Fibroblast of pulmonary artery (primary cell): Measurements from ENCODE around the gene ADK.
A peak's percentile ranks its signal among the peaks of the same experiment; 100 is the strongest.

ENCODE experiments used
- DNase-seq: peaks from one replicate; pipeline ENCODE4 v3.0.0-alpha.2; 2010; ENCODE audit warnings: low read depth
- H3K4me3 ChIP-seq: replicated peaks from 2 replicates; pipeline ENCODE4 v1.5.1; 2011; ENCODE audit warnings: low read depth, mild to moderate bottlenecking, control low read depth, low read length, moderate library complexity
- TF ChIP-seq, protein P1 (sequence below): IDR thresholded peaks from 2 replicates; pipeline ENCODE4 v1.5.1; 2011; ENCODE audit warnings: mild to moderate bottlenecking, control low read depth, low read length, inconsistent platforms; ENCODE audit errors: missing control alignments

Gene ADK

DNA sequence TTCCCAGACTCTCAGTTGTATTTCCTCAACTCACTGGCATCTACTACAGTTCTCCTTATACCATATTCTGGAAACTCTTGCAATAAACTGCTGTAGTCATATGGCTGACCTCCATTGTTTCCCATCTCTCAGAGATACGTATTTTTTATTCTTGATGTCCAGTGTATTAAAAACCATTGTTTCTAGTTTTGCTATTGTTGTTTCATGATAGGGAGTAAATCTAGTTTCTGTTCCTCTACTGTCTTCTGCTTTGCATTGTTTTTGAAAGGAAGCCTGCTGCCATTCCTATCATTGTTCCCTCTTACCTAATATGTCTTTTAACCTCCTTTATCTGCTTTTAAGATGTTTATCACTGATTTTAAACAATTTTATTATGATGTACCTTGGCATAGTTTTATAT, 255.0 kb downstream of the ADK start:
- no peak overlapping the region for H3K4me3 ChIP-seq
- TF ChIP-seq, protein P1, sequence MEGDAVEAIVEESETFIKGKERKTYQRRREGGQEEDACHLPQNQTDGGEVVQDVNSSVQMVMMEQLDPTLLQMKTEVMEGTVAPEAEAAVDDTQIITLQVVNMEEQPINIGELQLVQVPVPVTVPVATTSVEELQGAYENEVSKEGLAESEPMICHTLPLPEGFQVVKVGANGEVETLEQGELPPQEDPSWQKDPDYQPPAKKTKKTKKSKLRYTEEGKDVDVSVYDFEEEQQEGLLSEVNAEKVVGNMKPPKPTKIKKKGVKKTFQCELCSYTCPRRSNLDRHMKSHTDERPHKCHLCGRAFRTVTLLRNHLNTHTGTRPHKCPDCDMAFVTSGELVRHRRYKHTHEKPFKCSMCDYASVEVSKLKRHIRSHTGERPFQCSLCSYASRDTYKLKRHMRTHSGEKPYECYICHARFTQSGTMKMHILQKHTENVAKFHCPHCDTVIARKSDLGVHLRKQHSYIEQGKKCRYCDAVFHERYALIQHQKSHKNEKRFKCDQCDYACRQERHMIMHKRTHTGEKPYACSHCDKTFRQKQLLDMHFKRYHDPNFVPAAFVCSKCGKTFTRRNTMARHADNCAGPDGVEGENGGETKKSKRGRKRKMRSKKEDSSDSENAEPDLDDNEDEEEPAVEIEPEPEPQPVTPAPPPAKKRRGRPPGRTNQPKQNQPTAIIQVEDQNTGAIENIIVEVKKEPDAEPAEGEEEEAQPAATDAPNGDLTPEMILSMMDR: no peak
- DNase-seq: peak; percentile 47

DNA sequence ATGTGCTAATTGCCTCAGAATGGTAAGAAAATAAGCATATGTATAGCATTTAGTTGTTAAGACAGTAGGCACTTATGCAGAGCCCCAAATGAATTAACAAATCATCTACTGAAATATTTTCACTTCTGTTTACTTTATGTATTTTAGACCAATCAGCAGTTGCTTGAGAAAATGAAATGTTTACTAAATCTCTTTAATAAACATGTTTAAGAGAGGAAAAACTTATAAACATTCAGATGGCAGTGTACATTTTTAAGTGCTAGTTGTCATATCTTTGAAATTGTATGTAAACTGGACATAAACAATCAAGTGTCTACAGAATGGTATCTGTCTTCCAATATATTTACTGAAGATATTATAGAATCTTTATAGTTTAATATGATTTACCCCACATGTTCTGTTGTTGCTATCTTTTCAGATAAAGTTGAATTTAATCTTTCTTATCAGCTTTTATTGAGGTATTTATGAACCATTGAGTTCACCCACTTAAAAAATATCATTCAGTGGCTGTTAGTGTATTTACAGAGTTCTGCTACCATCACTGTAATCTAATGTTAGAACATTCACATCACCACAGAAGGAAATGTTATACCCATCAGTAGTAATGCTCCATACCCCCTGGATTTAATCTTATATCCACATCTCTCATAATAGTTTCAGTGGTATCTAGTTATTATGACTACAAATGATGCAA, 264.3 kb downstream of the ADK start:
- TF ChIP-seq, protein P1: no peak
- no peak overlapping the region for H3K4me3 ChIP-seq
- DNase-seq: no peak

DNA sequence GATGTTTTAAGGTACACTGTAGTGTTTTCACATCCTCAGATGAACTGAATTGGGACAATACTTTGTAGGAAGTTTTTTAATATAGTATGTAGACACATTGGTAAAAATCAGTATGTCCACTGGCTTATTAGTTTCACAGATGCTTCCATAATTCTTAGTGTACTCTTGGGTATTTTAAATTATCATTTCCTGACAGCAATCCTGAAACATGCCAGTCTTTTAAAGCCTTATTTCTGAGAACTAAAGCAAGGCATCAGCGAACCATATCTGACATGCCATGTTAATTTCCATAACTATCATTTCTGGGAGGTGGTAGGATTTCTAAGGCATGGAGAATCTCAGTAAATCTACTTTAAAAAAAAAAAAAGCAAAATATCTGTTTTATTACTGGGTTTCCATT, 266.4 kb downstream of the ADK start:
- no peak for DNase-seq
- no peak overlapping the region for H3K4me3 ChIP-seq
- TF ChIP-seq, protein P1: no peak

DNA sequence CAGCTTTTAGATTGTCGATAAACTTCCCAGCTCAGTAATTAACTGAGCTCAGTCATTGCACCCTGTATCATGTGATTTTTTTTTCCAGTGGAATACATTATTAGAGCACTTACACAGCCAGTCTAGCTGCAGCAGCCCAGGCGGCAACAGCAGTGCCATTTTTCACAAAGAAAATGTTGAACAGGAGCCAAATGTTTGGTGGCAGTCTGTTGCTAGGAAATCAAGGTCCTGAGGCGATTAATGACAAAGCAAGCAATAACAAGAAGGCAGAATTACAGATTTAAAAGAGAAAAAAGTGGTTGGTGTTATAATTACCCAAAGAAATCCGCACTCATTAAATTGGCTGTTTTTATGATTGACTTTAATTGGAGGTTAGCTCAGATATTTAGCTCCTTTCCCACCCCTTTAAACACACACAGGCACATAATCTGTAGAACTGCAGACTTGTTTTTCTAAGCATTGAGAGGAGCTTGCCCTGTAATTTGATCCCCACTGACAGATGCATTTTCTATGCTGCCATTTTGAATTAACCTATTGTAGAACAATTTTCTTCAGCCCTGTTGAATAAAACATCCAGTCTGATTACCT, 267.4 kb downstream of the ADK start:
- TF ChIP-seq, protein P1: no peak
- no peak overlapping the region for H3K4me3 ChIP-seq
- no peak for DNase-seq

DNA sequence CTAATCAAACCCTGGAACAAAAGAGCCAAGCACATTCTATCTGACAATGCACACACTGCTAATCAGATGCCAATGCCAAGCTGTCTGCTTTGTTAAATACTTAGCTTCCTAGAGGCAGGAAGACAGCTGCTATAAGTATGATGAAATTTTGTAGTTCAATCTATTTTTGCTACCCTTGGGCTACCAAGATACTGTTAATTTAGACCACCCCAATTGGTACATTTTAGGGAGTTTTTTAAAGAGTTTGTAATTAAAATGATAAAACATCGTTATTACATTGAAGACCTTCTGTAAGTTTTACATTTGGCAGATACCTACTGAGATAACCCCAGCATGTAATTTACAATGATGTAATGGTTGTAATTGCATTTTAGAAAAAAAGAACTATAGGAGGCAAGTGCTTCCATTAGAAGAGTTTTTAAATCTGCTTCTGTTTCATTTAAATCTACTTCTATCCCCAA, 268.5 kb downstream of the ADK start:
- no peak overlapping the region for H3K4me3 ChIP-seq
- DNase-seq: peak; percentile 25
- TF ChIP-seq, protein P1: no peak

DNA sequence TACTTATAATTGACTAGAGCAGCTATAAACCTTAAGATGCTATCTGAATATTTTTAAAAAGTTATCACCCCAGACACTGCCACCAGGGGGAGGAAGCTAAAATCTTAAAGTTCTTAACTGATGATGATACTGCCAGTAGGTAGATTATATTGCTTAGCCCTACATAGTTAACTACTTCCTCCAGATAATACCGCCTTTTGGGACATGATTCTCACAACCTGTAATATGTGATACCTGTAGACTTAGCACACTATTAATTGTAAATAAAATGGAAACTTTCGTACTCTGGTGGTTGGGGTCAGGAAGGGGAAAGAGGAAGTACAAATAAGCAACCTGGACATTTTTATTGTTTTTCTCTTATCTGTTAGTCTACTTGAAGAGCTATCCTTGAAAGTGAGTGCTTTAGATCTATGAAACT, 268.9 kb downstream of the ADK start:
- TF ChIP-seq, protein P1: peak; percentile 49
- no peak overlapping the region for H3K4me3 ChIP-seq
- DNase-seq: peak; percentile 30

DNA sequence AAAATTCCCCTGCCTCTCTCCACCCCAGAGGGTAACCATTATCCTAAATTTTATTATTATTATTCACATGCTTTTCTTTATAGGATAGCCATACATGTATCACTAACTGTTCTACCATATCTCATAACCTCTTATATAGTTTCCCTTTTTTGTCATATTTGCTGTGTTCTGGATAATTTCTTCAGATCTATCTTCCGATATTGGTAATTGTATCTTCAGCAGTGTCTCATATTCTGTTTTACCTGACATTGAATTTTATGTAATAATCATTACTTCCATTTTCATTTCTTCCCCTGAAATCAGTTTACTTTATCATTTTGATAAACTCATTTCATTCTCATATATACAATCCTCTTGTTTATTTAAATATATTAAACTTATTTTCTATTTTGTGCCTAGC, 273.5 kb downstream of the ADK start:
- TF ChIP-seq, protein P1: no peak
- no peak overlapping the region for H3K4me3 ChIP-seq

More for the DNA sequence above, 273.5 kb downstream of the ADK start:
- no peak for DNase-seq
